H9 (cell line): ENCODE data around the gene CGGBP1. TPM values are rescaled to one million over a fixed set of nuclear protein-coding genes. Genes with fewer than 3 reads are reported as not detected.

Source experiments
- DNase-seq: peaks from one replicate; pipeline ENCODE4 v3.0.0-alpha.2; 2017
- H2AFZ ChIP-seq: one replicate; pipeline ENCODE4 v1.6.1; 2013; ENCODE audit warnings: mild to moderate bottlenecking, low read length, control low read depth, moderate library complexity
- H2AK5ac ChIP-seq: 2 replicates; pipeline ENCODE4 v1.6.1; 2013; ENCODE audit warnings: low read length, control low read depth, mixed read lengths; ENCODE audit not compliant: insufficient read length
- H2BK120ac ChIP-seq: one replicate; pipeline ENCODE4 v1.6.1; 2013; ENCODE audit warnings: low read depth, mild to moderate bottlenecking, low read length, control low read depth, inconsistent platforms; ENCODE audit not compliant: poor library complexity, severe bottlenecking
- H2BK12ac ChIP-seq: 2 replicates; pipeline ENCODE4 v1.6.1; 2013; ENCODE audit warnings: low read length, control low read depth, mixed read lengths, low read depth; ENCODE audit not compliant: insufficient read length
- H2BK15ac ChIP-seq: 2 replicates; pipeline ENCODE4 v1.6.1; 2013; ENCODE audit warnings: low read depth, low read length, control low read depth
- H2BK20ac ChIP-seq: one replicate; pipeline ENCODE4 v1.6.1; 2013; ENCODE audit warnings: low read depth, mild to moderate bottlenecking, low read length, control low read depth, inconsistent platforms; ENCODE audit not compliant: poor library complexity, severe bottlenecking
- H2BK5ac ChIP-seq: 2 replicates; pipeline ENCODE4 v1.6.1; 2013; ENCODE audit warnings: low read length, control low read depth, mixed read lengths; ENCODE audit not compliant: insufficient read length
- H3K14ac ChIP-seq: 2 replicates; pipeline ENCODE4 v1.6.1; 2013; ENCODE audit warnings: low read length, control low read depth; ENCODE audit not compliant: insufficient read depth
- H3K18ac ChIP-seq: 2 replicates; pipeline ENCODE4 v1.6.1; 2013; ENCODE audit warnings: low read depth, mild to moderate bottlenecking, mixed read lengths, low read length, control low read depth; ENCODE audit not compliant: insufficient read length
- H3K23ac ChIP-seq: 2 replicates; pipeline ENCODE4 v1.6.1; 2013; ENCODE audit warnings: low read length, control low read depth, mixed read lengths, low read depth; ENCODE audit not compliant: insufficient read length
- H3K23me2 ChIP-seq: 2 replicates; pipeline ENCODE4 v1.6.1; 2013; ENCODE audit warnings: low read depth, mild to moderate bottlenecking, mixed read lengths, low read length, control low read depth; ENCODE audit not compliant: insufficient read length, poor library complexity, severe bottlenecking
- H3K27ac ChIP-seq: 2 replicates; pipeline ENCODE4 v1.5.1; 2013; ENCODE audit warnings: low read length, control low read depth, mixed read lengths, low read depth; ENCODE audit not compliant: insufficient read length
- H3K27me3 ChIP-seq: 2 replicates; pipeline ENCODE4 v1.6.1; 2013; ENCODE audit warnings: low read length, control low read depth, inconsistent platforms; ENCODE audit not compliant: insufficient read depth
- H3K4ac ChIP-seq: 2 replicates; pipeline ENCODE4 v1.6.1; 2013; ENCODE audit warnings: low read depth, mild to moderate bottlenecking, control low read depth, inconsistent platforms, low read length, moderate library complexity
- H3K4me1 ChIP-seq: 2 replicates; pipeline ENCODE4 v1.6.1; 2013; ENCODE audit warnings: low read length, control low read depth, inconsistent platforms; ENCODE audit not compliant: insufficient read depth
- H3K4me2 ChIP-seq: 2 replicates; pipeline ENCODE4 v1.6.1; 2013; ENCODE audit warnings: low read length, control low read depth, mixed read lengths; ENCODE audit not compliant: insufficient read length, insufficient read depth
- H3K56ac ChIP-seq: 2 replicates; pipeline ENCODE4 v1.6.1; 2013; ENCODE audit warnings: low read depth, mild to moderate bottlenecking, mixed read lengths, low read length, control low read depth; ENCODE audit not compliant: insufficient read length
- H3K79me1 ChIP-seq: 2 replicates; pipeline ENCODE4 v1.6.1; 2013; ENCODE audit warnings: low read depth, mild to moderate bottlenecking, moderate library complexity, low read length, control low read depth, inconsistent platforms; ENCODE audit not compliant: insufficient read depth, poor library complexity, severe bottlenecking
- H3K79me2 ChIP-seq: 2 replicates; pipeline ENCODE4 v1.6.1; 2013; ENCODE audit warnings: low read length, control low read depth, inconsistent platforms; ENCODE audit not compliant: insufficient read depth
- H3K9ac ChIP-seq: 2 replicates; pipeline ENCODE4 v1.6.1; 2013; ENCODE audit warnings: low read length, control low read depth, mixed read lengths; ENCODE audit not compliant: insufficient read length; ENCODE audit errors: extremely low read depth
- H3K9me3 ChIP-seq: one replicate; pipeline ENCODE4 v1.6.1; 2013; ENCODE audit warnings: low read depth, low read length, inconsistent platforms; ENCODE audit not compliant: control insufficient read depth
- H3T11ph ChIP-seq: one replicate; pipeline ENCODE4 v1.6.1; 2013; ENCODE audit warnings: mild to moderate bottlenecking, low read length, control low read depth, inconsistent platforms
- H4K20me1 ChIP-seq: one replicate; pipeline ENCODE4 v1.6.1; 2013; ENCODE audit not compliant: control insufficient read depth, insufficient read length, insufficient read depth
- H4K5ac ChIP-seq: 2 replicates; pipeline ENCODE4 v1.6.1; 2013; ENCODE audit warnings: low read depth, mild to moderate bottlenecking, mixed read lengths, low read length, control low read depth; ENCODE audit not compliant: insufficient read length
- H4K8ac ChIP-seq: replicated peaks from 2 replicates; pipeline ENCODE4 v1.6.1; 2013; ENCODE audit warnings: low read length, control low read depth, mixed read lengths, low read depth; ENCODE audit not compliant: insufficient read length
- H4K91ac ChIP-seq: 2 replicates; pipeline ENCODE4 v1.6.1; 2013; ENCODE audit warnings: low read depth, mild to moderate bottlenecking, moderate library complexity, mixed read lengths, low read length, control low read depth; ENCODE audit not compliant: insufficient read length
- H3K27ac Mint-ChIP-seq, 3 experiments: 2 replicates in 2 of 3; 3 replicates in 1 of 3; pipeline ENCODE4 v1.8.0; 2020 to 2021; ENCODE audit warnings: mixed read lengths in 3 of 3, mild to moderate bottlenecking in 1 of 3, moderate library complexity in 1 of 3
- H3K27me3 Mint-ChIP-seq: 2 replicates; pipeline ENCODE4 v1.8.0; 2021; ENCODE audit warnings: low read depth, mild to moderate bottlenecking, moderate library complexity, mixed read lengths
- H3K36me3 Mint-ChIP-seq, 3 experiments: 2 replicates in 2 of 3; 3 replicates in 1 of 3; pipeline ENCODE4 v1.8.0; 2020 to 2021; ENCODE audit warnings: low read depth in 3 of 3, mixed read lengths in 3 of 3; ENCODE audit not compliant: insufficient read depth in 1 of 3
- H3K4me1 Mint-ChIP-seq, 2 experiments: 2 replicates each; pipeline ENCODE4 v1.8.0; 2020; ENCODE audit warnings: mixed read lengths in 2 of 2
- H3K4me3 Mint-ChIP-seq, 2 experiments: 2 replicates in 1 of 2; 3 replicates in 1 of 2; pipeline ENCODE4 v1.8.0; 2020 to 2021; ENCODE audit warnings: mild to moderate bottlenecking in 2 of 2, mixed read lengths in 2 of 2, moderate library complexity in 1 of 2
- H3K9me3 Mint-ChIP-seq, 2 experiments: 2 replicates in 1 of 2; 3 replicates in 1 of 2; pipeline ENCODE4 v1.8.0; 2020; ENCODE audit warnings: mild to moderate bottlenecking in 2 of 2, mixed read lengths in 2 of 2, moderate library complexity in 1 of 2
- CTCF ChIP-seq: fragments of 200-600 bp; sonication (generic); conservative IDR thresholded peaks from 3 replicates; pipeline ENCODE4 v1.8.0; 2021; ENCODE audit warnings: antibody characterized with exemption, mild to moderate bottlenecking
- WGBS: extraction: QIAGEN DNeasy Blood & Tissue Kit; methylation state at CpG from one replicate; pipeline ENCODE4 v1.1.7; 2013; ENCODE audit warnings: missing lambda C conversion rate, low lambda C conversion rate, mixed read lengths; ENCODE audit not compliant: insufficient read length; ENCODE audit errors: extremely low coverage; 5-methylcytosine and 5-hydroxymethylcytosine counted together
- total RNA-seq: library from RNA; stranded (reverse); gene quantifications from 2 replicates; pipeline ENCODE4 v1.2.1, GENCODE V29; 2021

Gene CGGBP1
- total RNA-seq, 1 experiment from 2014 or later: 75.0 TPM

GRCh38 chr3:88084097-88084501, 25.3 kb upstream of the CGGBP1 start:
- no peak overlapping the region for H3K4me2 ChIP-seq
- no peak overlapping the region for H3K27ac ChIP-seq
- H3K56ac ChIP-seq: no peak overlapping the region
- H4K20me1 ChIP-seq: no peaks in the 10 kb centered on the region
- no peaks in the 10 kb centered on the region for H3K9me3 ChIP-seq
- no peak overlapping the region for H4K5ac ChIP-seq
- no peaks in the 10 kb centered on the region for H3K4me1 ChIP-seq
- H2BK5ac ChIP-seq: no peak overlapping the region
- Mint-ChIP-seq H3K27me3 (no peaks in the 10 kb centered on the region), H3K4me3 (no peak overlapping the region), H3K4me1 (peaks cover 0 to 8% of the 10 kb centered on the region in 2 experiments; a peak in 2 of 4 replicates), H3K36me3 (peaks cover 12 to 25% (median 16%) of the 10 kb centered on the region in 3 experiments; a peak in 6 of 7 replicates), H3K27ac (no peak overlapping the region), H3K9me3 (peaks cover 4 to 9% of the 10 kb centered on the region in 2 experiments)
- no peak overlapping the region for H3K14ac ChIP-seq
- H3K9ac ChIP-seq: no peak overlapping the region
- H2BK20ac ChIP-seq: no peak overlapping the region
- no peak overlapping the region for H2BK15ac ChIP-seq
- no peak overlapping the region for H2AFZ ChIP-seq
- no peaks in the 10 kb centered on the region for H3K79me1 ChIP-seq
- no peak overlapping the region for H2BK120ac ChIP-seq
- no peak overlapping the region for H3T11ph ChIP-seq
- H3K27me3 ChIP-seq: no peaks in the 10 kb centered on the region
- H2AK5ac ChIP-seq: no peak overlapping the region
- H3K4ac ChIP-seq: no peak overlapping the region
- no peak overlapping the region for H4K8ac ChIP-seq
- H3K79me2 ChIP-seq: no peaks in the 10 kb centered on the region
- H3K23me2 ChIP-seq: no peaks in the 10 kb centered on the region
- H4K91ac ChIP-seq: no peak overlapping the region
- H3K18ac ChIP-seq: no peak overlapping the region
- WGBS: no CpG with 5 or more reads among the region's 2 CpGs
- DNase-seq: no peak
- no peak overlapping the region for H3K23ac ChIP-seq
- TF ChIP-seq CTCF: no peak
- H2BK12ac ChIP-seq: no peak overlapping the region
